Peyer's patch (tissue), 4 donors: ENCODE measurements around the gene ALG5. TPM values are rescaled to one million over a fixed set of nuclear protein-coding genes. Genes with fewer than 3 reads are reported as not detected.

Experiments
- DNase-seq, 3 donors: peaks; one replicate each; pipeline ENCODE4 v3.0.0-alpha.2; 2017 to 2019
- H3K27ac ChIP-seq, 4 donors: fragments of 200-600 bp; sonication (generic); one replicate each; pipeline ENCODE4 v1.5.1; 2016 to 2019
- H3K27me3 ChIP-seq, 2 donors: fragments of 200-600 bp; sonication (generic); one replicate each; pipeline ENCODE4 v1.5.1; 2019
- H3K36me3 ChIP-seq, 3 donors: fragments of 200-600 bp; sonication (generic); one replicate each; pipeline ENCODE4 v1.5.1; 2016 to 2019
- H3K4me1 ChIP-seq, 4 donors: fragments of 200-600 bp; sonication (generic); one replicate each; pipeline ENCODE4 v1.5.1; 2016 to 2019
- H3K4me3 ChIP-seq, 4 donors: fragments of 200-600 bp; sonication (generic); 1 replicate in 3 of 4; 2 replicates in 1 of 4; pipeline ENCODE4 v1.5.1; 2016 to 2019; ENCODE audit warnings: mild to moderate bottlenecking in 1 of 4
- H3K9me3 ChIP-seq, 4 donors: fragments of 200-600 bp; sonication (generic); one replicate each; pipeline ENCODE4 v1.5.1; 2016 to 2019; ENCODE audit warnings: mild to moderate bottlenecking in 1 of 4
- POLR2A ChIP-seq, 2 donors: fragments of 450-650 bp; IDR thresholded peaks; one replicate each; pipeline ENCODE4 v1.5.1; 2017; ENCODE audit warnings: antibody characterized with exemption in 2 of 2, mild to moderate bottlenecking in 2 of 2, moderate library complexity in 2 of 2
- total RNA-seq, 4 donors: library from RNA; depleted of rRNA; stranded (reverse); fragments of >200 nt; gene quantifications; one replicate each; pipeline ENCODE4 v1.1.0, GENCODE V29; 2016
- TF ChIP-seq, protein P1 (sequence below), 6 experiments: fragments of 450-650 bp in 4 of 6; fragments of 200-600 bp in 2 of 6; sonication (generic) in 1 of 6; IDR thresholded peaks; one replicate each; pipeline ENCODE4 v1.5.1; 2017 to 2019; ENCODE audit warnings: antibody characterized with exemption in 6 of 6, mild to moderate bottlenecking in 3 of 6, moderate library complexity in 1 of 6

The ALG5 gene
- total RNA-seq, 4 donors from 2014 or later, result 21.3 to 25.4 (median 22.3) TPM

DNA sequence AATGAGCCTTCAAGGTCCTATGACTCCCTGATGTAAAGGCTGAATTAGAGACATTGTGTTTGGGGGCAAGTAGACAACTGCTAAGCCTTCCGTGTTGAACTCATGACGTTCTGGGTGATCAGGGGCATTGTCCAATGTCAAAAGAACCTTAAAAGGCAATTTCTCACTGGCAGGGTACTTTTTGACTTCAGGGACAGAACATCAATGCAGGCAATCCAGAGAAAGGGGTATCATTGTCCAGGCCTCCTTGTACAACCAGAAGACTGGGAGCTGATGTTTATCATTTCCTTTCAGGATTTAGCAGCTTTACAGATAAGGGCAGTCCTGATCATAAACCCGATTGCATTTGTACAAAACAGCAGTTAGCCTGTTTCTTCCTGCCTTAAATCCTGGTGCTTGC is 54.1 kb downstream of the ALG5 start:
- Histone ChIP-seq H3K27me3 (no peaks in the 10 kb centered on the region), H3K27ac (no peak overlapping the region), H3K9me3 (no peaks in the 10 kb centered on the region), H3K4me1 (no peaks in the 10 kb centered on the region), H3K36me3 (peaks cover 0 to 15% (median 0%) of the 10 kb centered on the region in 3 donors), H3K4me3 (no peak overlapping the region)
- DNase-seq, result no peak
- no peak for TF ChIP-seq POLR2A (IDR thresholded peaks at IDR 0.05)
- TF ChIP-seq, protein P1, sequence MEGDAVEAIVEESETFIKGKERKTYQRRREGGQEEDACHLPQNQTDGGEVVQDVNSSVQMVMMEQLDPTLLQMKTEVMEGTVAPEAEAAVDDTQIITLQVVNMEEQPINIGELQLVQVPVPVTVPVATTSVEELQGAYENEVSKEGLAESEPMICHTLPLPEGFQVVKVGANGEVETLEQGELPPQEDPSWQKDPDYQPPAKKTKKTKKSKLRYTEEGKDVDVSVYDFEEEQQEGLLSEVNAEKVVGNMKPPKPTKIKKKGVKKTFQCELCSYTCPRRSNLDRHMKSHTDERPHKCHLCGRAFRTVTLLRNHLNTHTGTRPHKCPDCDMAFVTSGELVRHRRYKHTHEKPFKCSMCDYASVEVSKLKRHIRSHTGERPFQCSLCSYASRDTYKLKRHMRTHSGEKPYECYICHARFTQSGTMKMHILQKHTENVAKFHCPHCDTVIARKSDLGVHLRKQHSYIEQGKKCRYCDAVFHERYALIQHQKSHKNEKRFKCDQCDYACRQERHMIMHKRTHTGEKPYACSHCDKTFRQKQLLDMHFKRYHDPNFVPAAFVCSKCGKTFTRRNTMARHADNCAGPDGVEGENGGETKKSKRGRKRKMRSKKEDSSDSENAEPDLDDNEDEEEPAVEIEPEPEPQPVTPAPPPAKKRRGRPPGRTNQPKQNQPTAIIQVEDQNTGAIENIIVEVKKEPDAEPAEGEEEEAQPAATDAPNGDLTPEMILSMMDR (IDR thresholded peaks at IDR 0.05), result no peak

DNA sequence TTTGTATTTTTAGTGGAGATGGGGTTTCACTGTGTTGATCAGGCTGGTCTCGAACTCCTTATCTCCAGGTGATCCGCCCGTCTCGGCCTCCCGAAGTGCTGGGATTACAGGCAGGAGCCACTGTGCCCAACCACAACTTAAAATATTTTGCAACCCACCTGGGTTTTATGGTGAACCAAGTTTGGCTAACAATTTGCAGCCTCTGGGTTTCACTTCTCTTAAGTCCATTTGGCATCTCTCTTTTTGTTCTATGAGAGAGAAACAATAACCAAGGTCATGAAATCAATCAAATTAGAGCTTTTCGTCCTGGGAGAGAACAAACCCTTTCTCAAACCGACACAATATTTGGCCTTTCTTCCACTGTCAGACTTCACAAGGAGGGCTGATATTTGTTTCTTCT is 73.5 kb downstream of the ALG5 start:
- Histone ChIP-seq H3K36me3 (no peaks in the 10 kb centered on the region), H3K4me1 (no peaks in the 10 kb centered on the region), H3K27ac (no peak overlapping the region), H3K27me3 (no peaks in the 10 kb centered on the region), H3K9me3 (no peaks in the 10 kb centered on the region), H3K4me3 (no peak overlapping the region)
- TF ChIP-seq POLR2A (IDR thresholded peaks at IDR 0.05), result no peak
- TF ChIP-seq, protein P1 (IDR thresholded peaks at IDR 0.05), result no peak
- no peak for DNase-seq

DNA sequence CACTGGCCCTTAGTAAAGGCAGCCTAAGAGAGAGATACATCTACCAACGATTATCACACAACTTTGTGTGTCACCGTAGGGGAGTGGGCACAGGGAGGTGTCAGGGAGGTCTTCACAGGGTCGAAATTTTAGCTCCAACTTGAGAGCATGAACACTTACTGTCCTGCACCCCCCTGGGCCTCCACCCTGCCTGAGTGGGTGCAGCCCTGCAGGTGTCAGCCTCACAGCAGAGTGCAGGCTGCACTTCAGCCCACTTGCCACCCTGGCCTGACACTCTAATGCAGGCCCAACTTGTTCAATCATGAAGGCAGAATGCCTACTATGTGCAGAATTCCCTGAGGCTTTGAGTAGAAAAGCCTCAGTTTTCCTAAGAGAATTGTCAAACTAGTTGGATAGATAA is 75.1 kb downstream of the ALG5 start:
- no peaks in the 10 kb centered on the region for H3K36me3 ChIP-seq
- no peaks in the 10 kb centered on the region for H3K9me3 ChIP-seq
- H3K4me3 ChIP-seq, result no peak overlapping the region
- peaks cover 0 to 8% (median 1%) of the 10 kb centered on the region in 4 donors for H3K4me1 ChIP-seq
- peaks cover 0 to 5% of the 10 kb centered on the region in 2 donors for H3K27me3 ChIP-seq
- TF ChIP-seq, protein P1 (IDR thresholded peaks at IDR 0.05), result no peak
- TF ChIP-seq POLR2A (IDR thresholded peaks at IDR 0.05), result no peak
- no peak overlapping the region for H3K27ac ChIP-seq
- no peak for DNase-seq

DNA sequence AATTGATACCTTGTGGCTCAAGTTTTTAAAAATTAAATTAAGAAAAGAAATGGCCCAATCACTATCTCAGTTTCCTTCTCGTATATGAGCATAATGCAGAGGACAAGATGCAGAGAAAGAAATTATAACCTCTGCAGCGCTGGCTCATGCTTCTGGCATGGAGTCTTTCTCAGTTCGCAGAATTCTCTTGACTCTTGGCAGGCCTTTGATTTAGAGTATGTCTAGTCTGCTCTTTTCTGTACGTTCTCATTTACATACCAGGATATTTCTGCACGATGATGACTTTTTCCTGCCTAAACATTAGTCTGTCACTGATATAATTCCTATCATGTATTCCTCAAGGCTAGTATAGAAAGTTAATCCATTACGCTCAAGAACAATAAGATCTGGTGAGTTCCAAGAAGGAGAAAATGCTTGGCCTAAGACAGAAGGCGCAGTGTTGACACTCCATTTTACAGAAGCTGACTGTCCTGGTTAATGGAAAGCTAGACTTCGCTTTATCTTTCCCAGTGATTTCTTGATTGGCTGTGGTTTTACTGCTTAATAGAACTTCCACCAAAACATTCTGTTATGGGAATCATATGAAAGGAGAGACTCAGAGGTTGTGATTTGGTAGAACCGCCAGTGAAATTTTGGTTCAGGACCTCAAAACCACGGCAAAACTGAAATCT is 77.4 kb downstream of the ALG5 start:
- no peak for DNase-seq
- no peaks in the 10 kb centered on the region for H3K36me3 ChIP-seq
- H3K4me3 ChIP-seq, result no peak overlapping the region
- no peak overlapping the region for H3K27ac ChIP-seq
- H3K4me1 ChIP-seq, result peaks cover 0 to 10% (median 1%) of the 10 kb centered on the region in 4 donors
- no peaks in the 10 kb centered on the region for H3K9me3 ChIP-seq
- H3K27me3 ChIP-seq, result peaks cover 0 to 5% of the 10 kb centered on the region in 2 donors
- TF ChIP-seq, protein P1 (IDR thresholded peaks at IDR 0.05), result no peak
- TF ChIP-seq POLR2A (IDR thresholded peaks at IDR 0.05), result no peak

DNA sequence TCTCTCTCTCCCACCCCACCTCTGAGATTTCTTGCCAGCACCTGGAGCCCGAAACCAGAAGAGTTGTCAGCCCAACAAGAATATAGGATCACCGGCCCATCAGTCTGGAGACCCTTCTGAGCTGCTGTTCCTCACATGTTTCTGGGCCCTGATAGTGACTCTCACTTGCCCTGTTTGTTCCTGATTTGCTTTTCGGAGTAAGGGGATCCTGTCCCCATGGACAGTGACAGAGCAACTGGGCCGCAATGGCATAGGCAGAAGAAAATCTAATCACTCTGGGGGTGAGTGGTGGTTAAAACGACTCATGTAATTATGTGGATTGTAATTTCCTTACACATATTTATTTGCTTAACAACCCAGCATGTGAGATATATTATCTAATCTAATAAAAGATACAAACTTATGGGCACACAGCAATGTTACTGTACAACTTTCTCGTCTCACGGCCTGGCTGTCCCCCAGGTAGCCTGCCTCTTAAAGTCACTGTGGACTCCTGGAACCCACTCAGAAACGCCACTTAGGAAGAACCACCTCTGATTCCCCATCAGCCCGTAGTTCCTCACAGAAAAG is 78.4 kb downstream of the ALG5 start:
- Histone ChIP-seq H3K4me3 (peak overlapping the region; percentile 36 to 73 (median 54)), H3K27ac (peak overlapping the region in 2 of 4 donors; percentile 45 to 51), H3K36me3 (no peaks in the 10 kb centered on the region), H3K27me3 (peaks cover 0 to 5% of the 10 kb centered on the region in 2 donors), H3K9me3 (no peaks in the 10 kb centered on the region), H3K4me1 (peaks cover 0 to 10% (median 1%) of the 10 kb centered on the region in 4 donors)
- TF ChIP-seq, protein P1 (IDR thresholded peaks at IDR 0.05), result no peak
- no peak for TF ChIP-seq POLR2A (IDR thresholded peaks at IDR 0.05)
- no peak for DNase-seq
